DMS53 treated with DMSO at 0.1 percent for 48 hours (cell line): ENCODE results near the gene POLR1E.

Source experiments
- DNase-seq: peaks from one replicate; lab custom pipeline; 2025; ENCODE audit not compliant: unreplicated experiment; lab: John Stamatoyannopoulos, UW

The POLR1E gene

GRCh38 chr9:37531699-37532098 lies 46.0 kb downstream of the POLR1E start:
- no peak for DNase-seq

DNA sequence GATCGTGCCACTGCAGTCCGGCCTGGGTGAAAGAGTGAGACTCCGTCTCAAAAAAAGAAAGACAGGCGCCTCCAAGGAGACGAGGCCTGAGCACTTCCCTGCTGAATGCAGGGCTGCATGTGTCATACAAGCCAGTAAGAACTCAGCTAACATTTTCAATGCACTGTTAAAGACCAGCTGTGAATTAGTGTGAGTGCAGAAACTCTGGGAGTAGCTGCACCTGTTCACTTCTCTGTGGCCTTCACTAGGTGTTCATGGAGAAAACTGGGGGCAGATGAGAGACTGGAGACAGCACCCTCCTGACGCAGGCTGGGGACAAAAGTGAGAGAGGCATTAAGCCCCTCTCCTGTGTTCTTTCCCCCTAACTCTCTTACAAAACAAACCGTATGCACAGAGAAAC lies 48.7 kb downstream of the POLR1E start:
- no peak for DNase-seq

DNA sequence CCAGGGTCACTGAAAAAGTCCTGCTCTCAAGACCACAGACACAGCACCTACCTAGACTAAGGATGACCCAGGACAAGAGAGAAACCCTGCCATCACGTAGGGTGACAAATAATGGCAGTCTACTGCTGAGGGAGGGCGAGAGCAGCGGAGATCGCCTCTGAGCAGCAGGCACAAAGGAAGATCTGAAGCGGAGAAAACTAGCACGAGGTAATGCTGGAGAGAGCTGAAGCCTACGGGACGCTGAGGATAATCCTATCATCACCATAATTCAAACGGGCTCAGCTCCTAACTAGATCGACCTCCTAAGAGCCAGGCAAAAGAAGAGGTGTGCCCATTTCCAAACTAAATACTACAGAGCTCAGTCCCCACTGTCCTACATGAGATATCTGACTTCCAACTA lies 49.2 kb downstream of the POLR1E start:
- no peak for DNase-seq

DNA sequence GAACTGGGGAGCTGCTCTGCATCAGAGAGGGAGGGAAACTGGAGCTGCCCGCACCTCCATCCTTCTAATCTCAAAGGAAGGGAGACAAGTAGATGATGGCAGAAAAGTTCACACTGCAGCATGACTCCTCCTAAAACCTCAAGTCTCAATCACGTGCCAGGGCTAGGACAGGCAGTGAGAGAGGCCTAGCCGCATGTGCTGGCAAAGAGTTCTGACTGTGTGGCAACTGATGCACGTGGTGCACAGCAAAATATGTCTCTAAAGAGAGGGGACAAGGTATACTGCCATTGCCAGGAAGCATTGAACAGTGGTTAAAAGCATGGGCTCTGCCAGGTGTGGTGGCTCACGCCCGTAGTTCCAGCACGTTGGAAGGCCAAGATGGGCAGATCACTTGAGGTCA lies 52.4 kb downstream of the POLR1E start:
- no peak for DNase-seq

DNA sequence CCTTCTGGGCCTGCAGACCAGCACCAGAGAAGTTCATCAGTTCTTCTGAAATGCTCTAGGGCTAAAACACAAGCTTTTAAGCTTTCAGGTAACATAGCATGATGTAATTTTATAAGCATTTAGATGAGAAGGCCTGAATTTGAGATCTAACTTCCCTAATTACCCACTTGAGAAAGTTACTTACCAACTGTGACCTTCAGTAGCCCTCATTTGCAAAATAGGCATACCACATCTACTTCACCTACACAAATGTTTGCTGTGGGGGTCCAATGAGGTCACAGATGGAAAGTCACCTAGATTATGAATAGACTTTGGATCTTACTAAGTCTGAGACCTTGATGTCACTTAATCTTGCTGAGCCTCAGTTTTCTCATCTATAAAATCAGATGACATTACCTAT lies 53.9 kb downstream of the POLR1E start:
- DNase-seq: no peak

- DNase-seq: no peak
Measured at GRCh38 chr9:37540634-37541033, 54.9 kb downstream of the POLR1E start.

DNA sequence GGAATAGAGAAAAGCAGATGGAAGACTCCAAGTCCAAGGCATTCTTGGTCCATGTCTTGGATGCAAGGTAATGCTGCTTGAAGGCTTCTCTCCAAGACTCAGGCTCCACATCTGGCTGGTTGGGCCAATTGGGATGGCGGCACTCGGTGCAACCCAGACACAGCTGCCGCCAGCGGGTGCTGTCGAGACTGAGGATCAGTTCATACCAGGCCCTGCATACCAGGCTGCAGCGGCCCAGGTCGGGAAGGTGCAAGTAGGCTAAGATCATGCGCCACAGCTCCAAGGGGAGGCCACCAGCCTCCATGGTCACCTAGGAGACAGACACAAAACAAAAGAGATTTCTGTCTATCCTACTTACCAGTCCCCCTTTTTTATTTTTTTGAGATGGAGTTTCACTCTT lies 55.7 kb downstream of the POLR1E start:
- no peak for DNase-seq

DNA sequence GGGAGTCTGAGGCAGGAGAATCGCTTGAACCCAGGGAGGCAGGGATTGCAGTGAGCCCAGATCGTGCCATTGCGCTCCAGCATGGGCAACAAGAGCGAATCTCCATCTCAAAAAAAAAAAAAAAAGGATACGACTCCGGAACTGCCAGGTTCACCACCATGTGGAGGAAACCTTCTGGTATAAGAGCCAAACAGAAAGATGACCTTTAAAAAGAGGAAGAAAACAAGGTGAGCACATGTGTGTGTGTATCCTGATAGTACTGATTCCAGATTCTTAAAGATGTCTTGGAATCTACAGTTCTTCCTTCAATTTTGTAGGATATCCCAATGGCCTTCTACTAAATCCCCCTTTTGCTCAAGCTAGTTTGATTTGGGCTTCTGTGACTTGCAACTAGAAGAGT lies 56.7 kb downstream of the POLR1E start:
- DNase-seq: no peak

DNA sequence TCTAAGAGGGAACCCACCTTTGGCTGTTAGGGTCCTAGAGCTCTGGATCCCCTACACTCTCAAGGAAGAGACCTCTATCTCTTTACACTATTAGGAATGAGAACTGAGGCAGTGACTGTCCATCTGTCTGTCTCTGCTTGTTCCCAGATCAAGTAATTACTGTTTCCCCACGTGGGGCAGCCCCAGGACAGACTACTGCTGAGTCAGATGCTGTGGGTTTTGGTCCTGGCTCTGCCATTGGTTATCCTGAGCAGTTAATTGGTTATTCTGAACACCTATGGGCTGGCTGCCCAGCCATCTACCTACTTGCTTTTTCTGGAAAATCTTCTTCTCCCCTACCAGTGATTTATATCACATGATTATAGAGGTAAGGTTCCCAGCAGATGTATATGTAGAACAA lies 57.1 kb downstream of the POLR1E start:
- no peak for DNase-seq

DNA sequence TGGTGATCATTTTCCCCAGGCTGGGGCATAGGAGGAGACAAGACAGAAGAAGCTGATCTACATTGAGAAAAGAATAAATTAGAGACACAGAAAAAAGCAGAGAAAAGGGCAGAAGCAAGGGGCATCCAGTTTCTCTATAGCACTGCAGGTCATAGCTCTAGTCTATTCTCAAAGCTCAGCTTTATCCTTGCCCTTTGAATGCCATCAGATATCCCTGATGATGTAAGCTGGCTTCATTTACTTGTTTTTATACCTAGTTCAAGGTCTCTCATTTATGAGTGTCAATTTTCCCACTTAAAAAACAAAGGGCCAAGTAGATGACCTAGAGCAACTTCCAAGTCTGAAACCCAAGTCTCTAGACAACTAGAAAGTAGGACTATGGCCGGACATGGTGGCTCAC lies 57.7 kb downstream of the POLR1E start:
- DNase-seq: no peak

- DNase-seq: no peak
Measured at GRCh38 chr9:37547328-37547878, 61.7 kb downstream of the POLR1E start.

- DNase-seq: no peak
Measured at GRCh38 chr9:37549527-37549926, 63.8 kb downstream of the POLR1E start.

GRCh38 chr9:37550781-37551180 lies 65.0 kb downstream of the POLR1E start:
- no peak for DNase-seq

DNA sequence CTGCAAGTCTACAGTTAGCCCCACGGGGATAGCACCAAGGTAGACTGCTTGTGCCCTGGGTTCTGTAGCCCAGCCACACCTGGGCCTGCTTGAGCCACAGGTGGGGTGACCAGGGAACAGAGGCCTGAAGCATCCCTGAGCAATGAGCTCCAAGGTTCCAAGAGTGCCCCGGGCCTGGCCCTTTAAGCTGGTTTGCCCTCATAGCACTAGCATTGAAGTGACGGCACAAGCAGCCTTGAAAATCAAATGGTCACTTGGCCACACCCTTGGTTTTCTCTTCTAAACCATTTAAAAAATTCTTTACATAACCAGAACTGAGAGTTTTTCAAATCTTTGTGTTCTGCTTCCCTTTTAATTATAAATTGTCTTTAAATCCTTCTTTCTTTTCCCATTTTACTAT lies 65.7 kb downstream of the POLR1E start:
- DNase-seq: no peak

GRCh38 chr9:37551888-37552287 lies 66.1 kb downstream of the POLR1E start:
- DNase-seq: no peak
